Amniotic epithelial cell (primary cell): ENCODE data around the gene GTF2A1L.
"Not testable (repeated sequence)": the region's sequence is repeated elsewhere in the genome, so short reads cannot be mapped to it uniquely, and the experiment has no call there.

Experiments used
- DNase-seq: peaks from one replicate; pipeline ENCODE4 v3.0.0-alpha.2; 2010; ENCODE audit warnings: low read depth

Gene GTF2A1L

DNA sequence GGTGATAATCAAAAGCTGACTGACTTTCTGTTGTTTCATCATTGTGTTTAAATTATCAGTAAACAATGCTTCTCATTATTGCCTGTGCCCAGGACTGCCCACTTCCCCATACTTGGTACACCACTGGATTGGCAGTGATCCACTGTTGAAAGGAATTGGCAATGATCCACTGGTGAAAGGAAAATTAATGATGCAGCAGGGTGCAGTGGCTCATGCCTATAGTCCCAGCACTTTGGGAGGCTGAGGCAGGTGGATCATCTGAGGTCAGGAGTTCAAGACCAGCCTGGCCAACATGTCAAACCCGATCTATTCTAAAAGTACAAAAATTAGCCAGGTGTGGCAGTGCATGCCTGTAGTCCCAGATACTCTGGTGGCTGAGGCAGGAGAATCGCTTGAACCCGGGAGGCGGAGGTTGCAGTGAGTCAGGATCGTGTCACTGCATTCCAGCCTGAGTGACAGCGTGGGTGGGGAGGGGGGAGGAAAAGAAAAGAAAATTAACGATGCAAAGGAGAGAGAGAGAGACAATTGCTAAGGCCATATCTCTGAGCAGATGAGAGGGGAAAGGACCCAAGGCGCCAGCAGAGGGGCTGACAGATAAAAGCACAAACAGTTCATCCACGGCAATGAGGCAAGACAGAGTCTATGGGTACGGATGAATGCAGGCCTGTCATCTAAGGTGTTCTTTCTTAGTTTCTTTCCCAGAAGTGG, 10.2 kb upstream of the GTF2A1L start:
- DNase-seq, result peak; percentile 54

DNA sequence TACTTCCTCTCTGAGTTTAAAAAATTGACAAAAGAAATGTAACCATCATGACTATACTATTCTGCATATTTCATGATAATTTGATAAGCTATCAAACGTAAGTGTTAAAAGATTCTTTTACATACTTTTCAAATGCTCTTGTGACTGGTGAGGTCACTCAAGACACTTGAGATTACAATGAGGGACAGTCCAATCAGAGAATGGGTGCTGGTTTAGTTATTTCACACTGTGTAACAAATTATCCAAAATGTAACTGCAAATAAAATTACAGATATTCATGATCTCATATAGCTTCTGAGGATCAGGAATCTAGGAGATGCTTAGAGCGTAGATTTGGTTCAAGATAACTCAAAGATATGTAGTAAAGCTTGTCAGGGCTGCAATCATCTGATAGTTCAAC, 4.4 kb upstream of the GTF2A1L start:
- DNase-seq, result no peak

DNA sequence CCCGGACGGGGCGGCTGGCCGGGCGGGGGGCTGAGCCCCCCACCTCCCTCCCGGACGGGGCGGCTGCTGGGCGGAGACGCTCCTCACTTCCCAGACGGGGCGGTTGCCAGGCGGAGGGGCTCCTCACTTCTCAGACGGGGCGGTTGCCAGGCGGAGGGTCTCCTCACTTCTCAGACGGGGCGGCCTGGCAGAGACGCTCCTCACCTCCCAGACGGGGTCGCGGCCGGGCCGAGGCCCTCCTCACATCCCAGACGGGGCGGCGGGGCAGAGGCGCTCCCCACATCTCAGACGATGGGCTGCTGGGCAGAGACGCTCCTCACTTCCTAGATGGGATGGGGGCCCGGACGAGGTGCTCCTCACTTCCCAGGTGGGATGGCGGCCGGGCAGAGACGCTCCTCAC, 3.1 kb upstream of the GTF2A1L start:
- not testable (repeated sequence) for DNase-seq

DNA sequence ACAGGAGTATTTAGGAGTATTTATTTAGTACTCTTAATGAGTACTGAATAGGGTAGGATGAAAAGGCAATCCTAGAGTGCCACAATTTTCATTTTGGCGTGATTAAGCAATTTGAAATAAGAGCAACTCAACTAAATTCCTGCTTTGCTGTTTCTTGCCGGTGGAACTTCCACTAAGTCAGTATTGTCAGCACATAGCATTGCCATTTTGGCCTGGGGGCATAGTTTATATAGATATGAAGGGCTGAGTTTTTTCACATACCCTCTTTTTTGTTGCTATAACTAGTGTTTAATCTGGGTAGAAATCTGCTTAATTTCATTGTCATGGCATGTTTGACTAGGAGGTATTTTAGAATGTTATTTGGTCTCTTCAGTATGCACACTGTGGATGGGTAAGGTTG, 1.9 kb downstream of the GTF2A1L start:
- no peak for DNase-seq

DNA sequence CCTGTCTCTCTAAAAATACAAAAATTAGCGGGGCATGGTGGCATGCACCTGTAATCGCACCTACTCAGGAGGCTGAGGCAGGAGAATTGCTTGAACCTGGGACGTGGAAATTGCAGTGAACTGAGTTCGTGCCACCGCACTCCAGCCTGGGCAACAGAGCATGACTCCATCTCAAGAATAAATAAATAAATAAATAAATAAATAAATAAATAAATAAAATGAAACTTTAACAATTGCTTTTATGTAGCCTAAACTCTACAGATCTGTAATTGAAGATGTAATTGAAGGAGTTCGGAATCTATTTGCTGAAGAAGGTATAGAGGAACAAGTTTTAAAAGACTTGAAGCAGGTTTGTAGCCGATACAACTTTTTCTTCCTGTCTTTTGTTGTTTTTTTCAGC, 2.9 kb downstream of the GTF2A1L start:
- no peak for DNase-seq

DNA sequence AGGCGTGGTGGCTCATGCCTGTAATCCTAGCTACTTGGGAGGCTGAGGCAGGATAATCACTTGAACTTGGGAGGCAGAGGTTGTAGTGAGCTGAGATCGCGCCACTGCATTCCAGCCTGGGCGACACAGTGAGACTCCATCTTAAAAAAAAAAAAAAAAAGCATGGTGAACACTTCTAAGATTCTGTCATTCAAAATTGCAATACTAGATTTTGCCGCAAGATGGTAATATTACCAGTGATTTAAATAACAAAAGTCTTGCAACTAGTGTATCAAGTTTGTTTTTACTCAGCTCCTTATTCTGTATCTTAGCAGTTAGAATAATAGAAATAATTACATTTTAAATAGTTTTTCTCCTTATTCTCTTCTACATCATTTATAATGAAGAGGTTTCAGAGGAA, 5.0 kb downstream of the GTF2A1L start:
- DNase-seq, result not testable (repeated sequence)

DNA sequence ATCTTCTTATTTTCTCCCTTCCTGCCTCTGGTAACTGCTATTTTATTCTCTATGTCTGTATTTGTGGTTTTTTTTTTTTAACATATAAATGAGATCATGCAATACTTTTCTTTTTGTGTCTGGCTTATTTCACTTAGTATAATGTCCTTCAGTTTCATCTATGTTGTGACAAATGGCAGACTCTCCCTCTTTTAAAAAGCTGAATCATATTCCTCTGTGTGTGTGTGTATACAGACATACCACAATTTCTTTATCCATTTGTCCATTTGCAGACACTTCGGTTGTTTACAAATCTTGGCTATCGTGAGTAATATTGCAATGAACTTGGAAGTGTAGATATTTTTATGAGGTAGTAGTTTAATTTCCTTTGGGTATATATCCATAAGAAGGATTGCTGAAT, 7.0 kb downstream of the GTF2A1L start:
- peak; percentile 47 for DNase-seq

DNA sequence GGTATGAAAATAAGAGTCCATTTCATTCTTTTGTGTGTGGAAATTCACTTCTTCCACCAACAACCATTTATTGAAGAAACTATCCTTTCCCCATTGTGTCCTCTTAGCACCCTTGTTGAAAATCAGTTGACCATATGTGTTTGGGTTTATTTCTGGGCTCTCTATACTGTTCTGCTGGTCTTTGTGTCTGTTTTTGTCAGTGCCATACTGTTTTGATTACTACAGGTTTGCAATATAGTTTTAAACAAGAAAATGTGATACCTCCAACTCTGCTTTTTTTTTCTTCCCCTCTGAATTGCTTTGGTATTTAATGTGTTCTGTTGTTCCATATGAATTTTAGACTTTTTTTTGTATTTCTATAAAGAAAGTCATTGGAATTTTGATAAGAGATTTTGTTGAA, 8.4 kb downstream of the GTF2A1L start:
- no peak for DNase-seq

DNA sequence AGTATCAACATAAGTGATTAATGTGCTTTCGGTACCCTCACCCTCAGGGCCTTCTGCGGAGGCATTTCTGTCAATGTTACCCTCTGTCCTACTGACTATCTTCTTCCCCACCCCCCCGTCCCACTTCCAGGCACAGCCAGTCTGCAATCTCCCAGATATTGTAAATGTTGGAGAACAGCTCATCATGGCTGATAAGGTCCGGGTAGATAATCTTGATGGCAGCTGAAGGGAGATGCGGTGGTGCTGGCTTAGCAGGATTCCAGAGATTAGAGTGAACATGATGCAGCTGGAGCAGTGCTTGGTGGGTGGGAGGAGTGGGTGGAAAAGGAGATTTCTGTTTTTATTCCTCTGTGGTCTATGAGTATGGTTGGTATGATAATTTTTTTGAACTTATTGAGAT, 15.5 kb downstream of the GTF2A1L start:
- DNase-seq, result peak; percentile 90

DNA sequence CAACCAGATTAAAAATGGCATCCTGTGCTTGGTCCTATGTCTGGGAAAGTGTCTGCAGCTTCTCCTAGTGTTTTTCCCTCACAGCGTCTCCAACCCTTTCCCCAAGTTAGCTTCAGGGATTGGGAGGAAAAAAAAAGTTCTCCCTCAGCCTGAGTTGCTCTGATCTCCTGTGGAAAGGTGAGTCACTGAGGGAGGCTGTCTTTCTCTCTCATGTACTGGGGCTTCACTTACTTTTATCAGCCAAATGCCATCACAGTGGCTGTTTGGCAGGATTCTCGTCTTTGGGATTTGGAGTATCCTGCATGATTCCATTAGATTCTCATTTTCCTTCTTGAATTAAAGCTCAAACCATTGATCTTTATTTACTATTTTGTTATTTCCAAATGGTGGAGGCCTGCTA, 18.1 kb downstream of the GTF2A1L start:
- peak; percentile 6 for DNase-seq

DNA sequence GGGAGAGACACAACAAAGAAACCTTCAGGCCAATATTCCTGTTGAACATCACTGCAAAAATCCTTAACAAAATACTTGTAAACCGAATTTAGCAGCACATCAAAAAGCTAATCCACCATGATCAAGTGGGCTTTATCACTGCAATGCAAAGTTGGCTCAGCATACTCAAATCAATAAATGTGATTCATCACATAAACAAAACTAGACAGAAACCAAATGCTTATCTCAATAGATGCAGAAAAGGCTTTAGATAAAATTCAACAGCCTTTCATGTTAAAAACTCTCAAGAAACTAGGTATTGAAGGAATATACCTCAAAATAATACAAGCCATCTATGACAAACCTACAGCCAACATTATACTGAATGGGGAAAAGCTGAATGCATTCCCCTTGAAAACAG, 20.6 kb downstream of the GTF2A1L start:
- DNase-seq, result no peak

DNA sequence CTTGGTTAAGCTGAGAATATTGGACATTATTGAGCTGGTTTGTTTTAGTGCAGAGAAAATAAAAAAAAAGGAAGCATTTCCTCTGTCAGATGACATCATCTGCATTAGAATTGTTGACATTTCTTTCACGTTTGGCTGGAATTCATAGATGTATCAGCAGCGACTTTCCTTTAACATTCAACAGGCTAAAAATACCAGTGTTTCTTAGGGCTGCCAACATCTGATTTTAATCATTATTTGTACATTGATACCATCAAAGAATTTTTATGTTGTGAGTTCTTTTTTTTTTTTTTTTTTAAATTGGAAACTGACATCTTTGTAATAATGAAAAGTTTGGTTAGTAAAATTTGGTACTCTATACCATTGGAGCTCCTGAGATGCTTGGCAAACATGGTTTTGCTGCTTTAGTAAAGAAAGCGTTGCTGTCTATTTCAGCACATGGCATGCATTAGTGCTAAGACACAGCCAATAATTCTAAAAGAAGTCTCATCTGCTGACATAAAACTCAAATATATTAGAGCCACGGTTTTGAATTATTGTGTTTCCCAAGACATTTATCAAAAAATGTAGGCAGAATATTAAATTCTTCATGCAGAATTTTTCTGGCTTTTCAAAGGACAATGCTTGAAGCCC, 33.6 kb downstream of the GTF2A1L start:
- DNase-seq, result peak; percentile 11

DNA sequence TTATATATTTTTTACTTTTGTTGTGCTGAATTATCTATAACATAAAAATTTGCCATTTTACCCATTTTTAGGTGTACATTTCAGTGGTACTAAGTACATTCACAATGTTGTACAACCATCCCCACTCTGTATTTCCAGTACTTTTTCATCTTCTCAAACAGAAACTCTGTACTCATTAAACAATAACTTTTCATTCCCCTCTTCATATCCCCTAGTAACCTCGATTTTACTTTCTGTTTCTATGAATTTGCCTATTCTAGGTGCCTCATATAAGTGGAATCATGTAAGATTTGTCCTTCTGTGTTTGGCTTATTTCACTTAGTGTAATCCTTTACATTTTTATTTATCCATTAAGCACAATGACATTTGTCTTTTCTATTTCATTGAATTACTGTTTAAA, 51.3 kb downstream of the GTF2A1L start:
- DNase-seq, result no peak

DNA sequence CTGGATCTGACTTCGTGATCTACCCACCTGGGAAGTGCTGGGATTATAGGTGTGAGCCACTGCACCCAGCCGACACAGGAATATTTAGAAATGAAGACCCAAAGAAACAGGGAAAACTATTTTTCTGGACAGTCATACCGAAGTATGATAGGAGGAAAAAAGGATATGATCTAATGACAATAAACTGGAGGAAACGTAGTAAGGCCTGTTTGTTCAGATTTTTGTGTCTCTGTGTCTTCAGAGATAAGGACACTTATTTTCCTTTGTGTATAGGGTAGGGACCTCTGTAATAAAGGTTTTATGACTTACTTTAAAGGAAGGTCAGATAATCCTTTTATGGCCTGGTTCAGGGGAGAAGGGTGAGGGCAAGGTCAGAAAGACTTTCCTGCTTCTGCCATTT, 55.9 kb downstream of the GTF2A1L start:
- no peak for DNase-seq

DNA sequence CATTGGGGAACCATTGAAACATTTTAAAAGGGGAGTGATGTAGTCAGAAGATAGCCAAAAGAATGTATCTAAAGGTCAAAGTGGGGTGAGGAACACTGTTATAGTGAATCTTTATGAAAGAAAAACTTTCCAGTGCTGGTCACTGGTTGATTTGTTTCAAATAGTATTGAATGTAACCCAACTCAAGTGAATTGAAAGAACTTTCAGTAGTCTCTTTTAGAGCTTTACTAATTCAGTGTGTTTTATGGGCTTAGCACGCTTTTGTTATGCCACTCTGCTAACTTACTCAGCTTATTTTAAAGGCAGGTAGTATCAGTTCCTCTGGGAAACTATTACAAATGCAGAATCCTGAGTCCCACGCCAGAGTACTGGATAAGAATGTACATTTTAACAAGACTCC, 57.3 kb downstream of the GTF2A1L start:
- no peak for DNase-seq

DNA sequence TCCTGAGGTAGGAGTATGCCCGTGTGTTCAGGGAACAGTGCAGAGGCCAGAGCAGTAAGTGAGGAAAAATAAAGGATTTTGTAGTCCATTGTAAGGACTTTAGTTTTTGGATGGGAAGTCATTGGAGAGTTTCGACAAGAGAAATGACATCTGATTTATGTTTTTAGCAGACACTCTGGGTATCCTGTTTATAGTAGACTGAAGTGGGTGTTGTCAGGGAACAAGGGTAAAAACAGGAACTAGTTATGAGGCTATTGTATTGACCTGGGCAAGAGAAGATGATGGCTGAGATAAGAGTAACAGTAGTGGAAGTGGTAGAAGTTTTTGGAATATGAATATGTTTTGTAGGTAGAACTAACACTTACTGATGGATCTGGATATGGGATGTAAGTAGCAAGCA, 59.8 kb downstream of the GTF2A1L start:
- DNase-seq, result no peak

DNA sequence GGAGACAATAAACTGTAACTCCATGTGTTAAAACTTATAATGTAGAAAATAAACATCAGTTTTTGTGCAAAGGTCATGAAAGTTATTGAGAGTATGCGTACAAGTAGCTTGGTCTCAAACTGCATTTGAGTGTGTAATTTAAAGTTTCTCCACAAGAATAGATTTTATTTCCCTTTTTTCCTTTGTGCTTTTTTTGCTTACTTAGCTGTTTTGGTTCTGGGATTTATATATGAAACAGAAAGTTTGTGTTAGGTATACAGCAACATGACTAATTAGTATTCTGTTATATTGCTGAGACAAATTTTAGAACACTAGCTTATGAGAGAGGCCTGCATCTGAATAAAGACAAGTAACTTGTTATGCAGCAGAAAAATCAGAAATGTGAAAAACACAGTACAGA, 67.5 kb downstream of the GTF2A1L start:
- no peak for DNase-seq

DNA sequence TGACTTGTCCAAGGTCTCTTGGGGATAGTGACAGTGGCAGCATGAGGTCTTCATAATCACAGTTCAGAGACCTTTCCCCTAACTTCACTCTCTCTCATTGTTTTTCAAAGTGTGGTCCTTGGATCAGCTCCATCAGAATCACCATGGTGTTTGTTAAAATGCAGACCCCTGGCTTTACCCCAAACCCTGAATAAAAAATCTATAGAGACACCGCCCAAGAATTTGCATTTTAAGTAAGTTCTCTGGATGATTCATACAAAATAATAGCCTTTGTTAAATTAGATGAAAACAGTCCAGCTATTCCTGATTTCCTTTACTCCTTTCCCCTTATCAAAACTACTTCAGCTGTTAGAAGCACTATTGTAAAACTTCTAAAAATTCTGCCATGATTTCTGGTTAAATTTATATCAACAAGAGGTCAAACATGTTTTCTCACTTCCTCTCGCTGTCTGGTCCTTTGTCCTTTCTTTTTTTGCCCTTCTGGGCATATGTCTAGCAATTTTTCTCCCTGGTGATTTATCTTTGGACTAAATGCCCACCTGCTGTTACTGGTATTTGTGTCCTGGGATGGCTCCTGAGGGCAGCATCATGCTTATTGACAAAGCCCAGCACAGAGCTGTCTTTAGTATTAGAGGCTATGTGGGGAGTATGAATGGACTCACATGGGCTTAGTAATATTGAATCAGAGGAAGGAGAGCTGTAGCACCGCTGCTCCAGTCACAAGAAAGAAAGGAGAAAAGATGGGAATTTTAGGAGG, 74.5 kb downstream of the GTF2A1L start:
- no peak for DNase-seq

DNA sequence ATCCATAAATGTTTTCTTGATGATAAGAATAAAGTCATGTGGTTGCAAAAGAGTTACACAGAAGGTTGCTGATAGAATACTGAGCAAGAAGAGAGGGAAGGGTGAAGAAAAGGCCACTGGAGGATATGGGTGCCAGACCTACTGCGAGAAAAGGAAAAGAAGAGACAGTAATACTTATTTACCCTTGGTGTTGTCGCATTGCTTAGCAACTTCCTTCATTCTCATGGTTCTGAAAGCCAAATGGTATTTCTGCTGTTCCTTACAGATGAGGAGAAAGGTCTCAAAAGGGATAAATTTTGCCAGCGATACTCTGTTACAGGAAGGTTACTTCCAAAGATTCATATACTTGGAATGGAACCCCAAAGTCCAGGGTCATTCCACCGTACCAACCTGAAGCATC, 75.4 kb downstream of the GTF2A1L start:
- DNase-seq, result peak; percentile 19

DNA sequence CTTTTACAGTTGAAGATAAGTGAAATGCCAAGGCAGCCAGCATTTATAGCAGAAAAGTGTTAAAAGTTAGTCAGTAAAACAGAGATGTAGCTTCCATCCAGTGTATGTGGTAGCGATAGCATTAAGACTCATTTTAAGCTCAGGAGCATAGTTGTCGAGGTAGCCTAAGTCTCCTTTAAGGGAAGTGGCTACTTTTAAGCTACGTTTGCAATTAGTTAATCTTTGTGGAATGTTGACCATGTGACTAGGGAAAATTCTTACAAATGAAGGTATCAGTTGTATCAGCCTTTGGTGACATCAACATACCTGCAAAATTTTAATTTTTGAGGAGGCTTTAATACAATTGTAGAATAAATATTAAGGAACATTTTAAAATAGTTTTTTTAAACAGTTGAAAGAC, 76.0 kb downstream of the GTF2A1L start:
- peak; percentile 19 for DNase-seq

DNA sequence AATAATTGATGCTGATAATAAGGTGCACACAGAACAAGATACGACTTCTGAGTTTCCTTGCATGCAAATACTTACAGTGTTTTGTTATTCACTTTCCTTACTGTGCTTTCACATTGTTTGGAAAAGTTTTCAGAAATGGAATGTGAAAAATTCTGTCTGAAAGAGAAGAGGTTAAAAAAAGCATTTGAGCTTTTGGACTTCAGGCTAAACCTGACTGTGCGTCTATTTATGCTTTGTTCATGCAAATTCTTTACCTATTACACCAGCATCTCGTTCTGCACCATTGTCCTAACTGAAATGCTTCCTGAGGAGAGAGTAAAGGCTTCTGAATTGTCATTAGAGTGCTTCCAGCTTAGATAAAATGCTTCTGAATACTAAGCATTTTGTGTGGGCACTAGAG, 76.5 kb downstream of the GTF2A1L start:
- peak; percentile 45 for DNase-seq

DNA sequence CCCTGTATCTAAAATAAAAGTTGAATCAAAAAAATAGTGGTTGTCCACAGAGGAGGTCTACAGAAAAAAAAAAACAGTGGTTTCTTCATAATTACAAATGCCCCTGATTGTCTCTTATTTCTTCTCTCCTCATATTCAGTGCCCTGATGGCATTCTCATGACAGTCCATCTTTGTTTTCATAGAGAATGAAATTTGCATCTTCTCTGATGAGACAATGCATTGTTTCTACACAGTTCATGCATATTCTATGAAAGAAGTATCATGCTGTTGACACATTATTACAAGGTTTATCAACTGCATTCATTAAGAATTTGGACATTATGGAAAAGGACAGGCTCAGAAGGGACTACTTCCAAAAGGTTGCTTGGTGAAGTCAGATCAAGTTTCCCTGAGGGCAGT, 78.3 kb downstream of the GTF2A1L start:
- no peak for DNase-seq

DNA sequence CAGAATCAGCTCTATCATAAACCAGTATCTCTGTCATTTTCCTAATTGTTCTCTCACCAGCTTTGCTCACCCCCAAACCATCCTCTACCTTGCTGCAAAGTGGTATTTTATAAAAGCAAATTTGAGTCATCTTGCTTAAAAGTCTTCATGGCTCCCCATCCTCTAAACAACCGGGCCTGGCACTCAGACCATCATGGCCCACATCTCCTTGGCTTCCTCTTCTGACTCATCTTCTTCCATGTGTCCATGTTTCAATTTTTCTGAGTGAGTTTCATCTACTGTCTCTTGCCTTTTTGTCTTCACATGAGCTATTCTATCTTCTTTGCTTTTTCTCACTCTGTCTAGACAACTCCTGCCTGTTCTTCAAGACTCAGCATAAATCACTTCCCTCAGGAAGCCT, 79.2 kb downstream of the GTF2A1L start:
- DNase-seq, result no peak
